H9 (cell line): Measurements from ENCODE around the gene IGSF9B. TPM values are rescaled to one million over a fixed set of nuclear protein-coding genes. Genes with fewer than 3 reads are reported as not detected.

Source experiments
- DNase-seq: peaks from one replicate; pipeline ENCODE4 v3.0.0-alpha.2; 2017
- H2AFZ ChIP-seq: one replicate; pipeline ENCODE4 v1.6.1; 2013; ENCODE audit warnings: mild to moderate bottlenecking, low read length, control low read depth, moderate library complexity
- H2AK5ac ChIP-seq: 2 replicates; pipeline ENCODE4 v1.6.1; 2013; ENCODE audit warnings: low read length, control low read depth, mixed read lengths; ENCODE audit not compliant: insufficient read length
- H2BK120ac ChIP-seq: one replicate; pipeline ENCODE4 v1.6.1; 2013; ENCODE audit warnings: low read depth, mild to moderate bottlenecking, low read length, control low read depth, inconsistent platforms; ENCODE audit not compliant: poor library complexity, severe bottlenecking
- H2BK12ac ChIP-seq: 2 replicates; pipeline ENCODE4 v1.6.1; 2013; ENCODE audit warnings: low read length, control low read depth, mixed read lengths, low read depth; ENCODE audit not compliant: insufficient read length
- H2BK15ac ChIP-seq: 2 replicates; pipeline ENCODE4 v1.6.1; 2013; ENCODE audit warnings: low read depth, low read length, control low read depth
- H2BK20ac ChIP-seq: one replicate; pipeline ENCODE4 v1.6.1; 2013; ENCODE audit warnings: low read depth, mild to moderate bottlenecking, low read length, control low read depth, inconsistent platforms; ENCODE audit not compliant: poor library complexity, severe bottlenecking
- H2BK5ac ChIP-seq: 2 replicates; pipeline ENCODE4 v1.6.1; 2013; ENCODE audit warnings: low read length, control low read depth, mixed read lengths; ENCODE audit not compliant: insufficient read length
- H3K14ac ChIP-seq: 2 replicates; pipeline ENCODE4 v1.6.1; 2013; ENCODE audit warnings: low read length, control low read depth; ENCODE audit not compliant: insufficient read depth
- H3K18ac ChIP-seq: 2 replicates; pipeline ENCODE4 v1.6.1; 2013; ENCODE audit warnings: low read depth, mild to moderate bottlenecking, mixed read lengths, low read length, control low read depth; ENCODE audit not compliant: insufficient read length
- H3K23ac ChIP-seq: 2 replicates; pipeline ENCODE4 v1.6.1; 2013; ENCODE audit warnings: low read length, control low read depth, mixed read lengths, low read depth; ENCODE audit not compliant: insufficient read length
- H3K23me2 ChIP-seq: 2 replicates; pipeline ENCODE4 v1.6.1; 2013; ENCODE audit warnings: low read depth, mild to moderate bottlenecking, mixed read lengths, low read length, control low read depth; ENCODE audit not compliant: insufficient read length, poor library complexity, severe bottlenecking
- H3K27ac ChIP-seq: 2 replicates; pipeline ENCODE4 v1.5.1; 2013; ENCODE audit warnings: low read length, control low read depth, mixed read lengths, low read depth; ENCODE audit not compliant: insufficient read length
- H3K27me3 ChIP-seq: 2 replicates; pipeline ENCODE4 v1.6.1; 2013; ENCODE audit warnings: low read length, control low read depth, inconsistent platforms; ENCODE audit not compliant: insufficient read depth
- H3K4ac ChIP-seq: 2 replicates; pipeline ENCODE4 v1.6.1; 2013; ENCODE audit warnings: low read depth, mild to moderate bottlenecking, control low read depth, inconsistent platforms, low read length, moderate library complexity
- H3K4me1 ChIP-seq: 2 replicates; pipeline ENCODE4 v1.6.1; 2013; ENCODE audit warnings: low read length, control low read depth, inconsistent platforms; ENCODE audit not compliant: insufficient read depth
- H3K4me2 ChIP-seq: 2 replicates; pipeline ENCODE4 v1.6.1; 2013; ENCODE audit warnings: low read length, control low read depth, mixed read lengths; ENCODE audit not compliant: insufficient read length, insufficient read depth
- H3K56ac ChIP-seq: 2 replicates; pipeline ENCODE4 v1.6.1; 2013; ENCODE audit warnings: low read depth, mild to moderate bottlenecking, mixed read lengths, low read length, control low read depth; ENCODE audit not compliant: insufficient read length
- H3K79me1 ChIP-seq: 2 replicates; pipeline ENCODE4 v1.6.1; 2013; ENCODE audit warnings: low read depth, mild to moderate bottlenecking, moderate library complexity, low read length, control low read depth, inconsistent platforms; ENCODE audit not compliant: insufficient read depth, poor library complexity, severe bottlenecking
- H3K79me2 ChIP-seq: 2 replicates; pipeline ENCODE4 v1.6.1; 2013; ENCODE audit warnings: low read length, control low read depth, inconsistent platforms; ENCODE audit not compliant: insufficient read depth
- H3K9ac ChIP-seq: 2 replicates; pipeline ENCODE4 v1.6.1; 2013; ENCODE audit warnings: low read length, control low read depth, mixed read lengths; ENCODE audit not compliant: insufficient read length; ENCODE audit errors: extremely low read depth
- H3K9me3 ChIP-seq: one replicate; pipeline ENCODE4 v1.6.1; 2013; ENCODE audit warnings: low read depth, low read length, inconsistent platforms; ENCODE audit not compliant: control insufficient read depth
- H3T11ph ChIP-seq: one replicate; pipeline ENCODE4 v1.6.1; 2013; ENCODE audit warnings: mild to moderate bottlenecking, low read length, control low read depth, inconsistent platforms
- H4K20me1 ChIP-seq: one replicate; pipeline ENCODE4 v1.6.1; 2013; ENCODE audit not compliant: control insufficient read depth, insufficient read length, insufficient read depth
- H4K5ac ChIP-seq: 2 replicates; pipeline ENCODE4 v1.6.1; 2013; ENCODE audit warnings: low read depth, mild to moderate bottlenecking, mixed read lengths, low read length, control low read depth; ENCODE audit not compliant: insufficient read length
- H4K8ac ChIP-seq: replicated peaks from 2 replicates; pipeline ENCODE4 v1.6.1; 2013; ENCODE audit warnings: low read length, control low read depth, mixed read lengths, low read depth; ENCODE audit not compliant: insufficient read length
- H4K91ac ChIP-seq: 2 replicates; pipeline ENCODE4 v1.6.1; 2013; ENCODE audit warnings: low read depth, mild to moderate bottlenecking, moderate library complexity, mixed read lengths, low read length, control low read depth; ENCODE audit not compliant: insufficient read length
- H3K27ac Mint-ChIP-seq, 3 experiments: 2 replicates in 2 of 3; 3 replicates in 1 of 3; pipeline ENCODE4 v1.8.0; 2020 to 2021; ENCODE audit warnings: mixed read lengths in 3 of 3, mild to moderate bottlenecking in 1 of 3, moderate library complexity in 1 of 3
- H3K27me3 Mint-ChIP-seq: 2 replicates; pipeline ENCODE4 v1.8.0; 2021; ENCODE audit warnings: low read depth, mild to moderate bottlenecking, moderate library complexity, mixed read lengths
- H3K36me3 Mint-ChIP-seq, 3 experiments: 2 replicates in 2 of 3; 3 replicates in 1 of 3; pipeline ENCODE4 v1.8.0; 2020 to 2021; ENCODE audit warnings: low read depth in 3 of 3, mixed read lengths in 3 of 3; ENCODE audit not compliant: insufficient read depth in 1 of 3
- H3K4me1 Mint-ChIP-seq, 2 experiments: 2 replicates each; pipeline ENCODE4 v1.8.0; 2020; ENCODE audit warnings: mixed read lengths in 2 of 2
- H3K4me3 Mint-ChIP-seq, 2 experiments: 2 replicates in 1 of 2; 3 replicates in 1 of 2; pipeline ENCODE4 v1.8.0; 2020 to 2021; ENCODE audit warnings: mild to moderate bottlenecking in 2 of 2, mixed read lengths in 2 of 2, moderate library complexity in 1 of 2
- H3K9me3 Mint-ChIP-seq, 2 experiments: 2 replicates in 1 of 2; 3 replicates in 1 of 2; pipeline ENCODE4 v1.8.0; 2020; ENCODE audit warnings: mild to moderate bottlenecking in 2 of 2, mixed read lengths in 2 of 2, moderate library complexity in 1 of 2
- CTCF ChIP-seq: fragments of 200-600 bp; sonication (generic); conservative IDR thresholded peaks from 3 replicates; pipeline ENCODE4 v1.8.0; 2021; ENCODE audit warnings: antibody characterized with exemption, mild to moderate bottlenecking
- WGBS: extraction: QIAGEN DNeasy Blood & Tissue Kit; methylation state at CpG from one replicate; pipeline ENCODE4 v1.1.7; 2013; ENCODE audit warnings: missing lambda C conversion rate, low lambda C conversion rate, mixed read lengths; ENCODE audit not compliant: insufficient read length; ENCODE audit errors: extremely low coverage; 5-methylcytosine and 5-hydroxymethylcytosine counted together
- total RNA-seq: library from RNA; stranded (reverse); gene quantifications from 2 replicates; pipeline ENCODE4 v1.2.1, GENCODE V29; 2021

IGSF9B gene
- total RNA-seq, 1 experiment from 2014 or later = 25.7 TPM

GRCh38 chr11:133887692-133888332 lies 69.0 kb downstream of the IGSF9B start:
- Histone ChIP-seq H3K27me3 (no peaks in the 10 kb centered on the region), H4K5ac (no peak overlapping the region), H3K4me2 (no peak overlapping the region), H2BK12ac (no peak overlapping the region), H4K8ac (no peak overlapping the region), H3K23me2 (no peaks in the 10 kb centered on the region), H3T11ph (no peak overlapping the region), H2AK5ac (no peak overlapping the region), H3K27ac (no peak overlapping the region), H3K9ac (no peak overlapping the region), H4K20me1 (no peaks in the 10 kb centered on the region), H2BK5ac (no peak overlapping the region), H2BK15ac (no peak overlapping the region), H3K4me1 (no peaks in the 10 kb centered on the region), H3K79me1 (no peaks in the 10 kb centered on the region), H4K91ac (no peak overlapping the region), H3K14ac (no peak overlapping the region), H3K4ac (no peak overlapping the region), H2BK20ac (no peak overlapping the region), H3K79me2 (no peaks in the 10 kb centered on the region), H3K56ac (no peak overlapping the region), H2AFZ (no peak overlapping the region), H3K23ac (no peak overlapping the region), H3K18ac (no peak overlapping the region), H2BK120ac (no peak overlapping the region), H3K9me3 (no peaks in the 10 kb centered on the region)
- peaks cover 21% of the 10 kb centered on the region for H3K27me3 Mint-ChIP-seq
- H3K4me1 Mint-ChIP-seq = no peaks in the 10 kb centered on the region
- no peaks in the 10 kb centered on the region; a peak in 3 of 7 replicates for H3K36me3 Mint-ChIP-seq
- DNase-seq = no peak
- no peak for TF ChIP-seq CTCF
- no peak overlapping the region for H3K4me3 Mint-ChIP-seq
- H3K27ac Mint-ChIP-seq = no peak overlapping the region
- H3K9me3 Mint-ChIP-seq = peaks cover 5 to 7% of the 10 kb centered on the region in 2 experiments; a peak in 4 of 5 replicates
- no CpG with 5 or more reads among the region's 5 CpGs for WGBS
